HG03196 (cell line): ENCODE data around the gene ZPR1.
A peak's percentile ranks its signal among the peaks of the same experiment; 100 is the strongest.

ENCODE experiments used
- ATAC-seq: cut with Tn5 transposase; IDR thresholded peaks from one replicate; pipeline ENCODE4 v1.9.1; 2021; ENCODE audit not compliant: unreplicated experiment

Gene ZPR1

DNA sequence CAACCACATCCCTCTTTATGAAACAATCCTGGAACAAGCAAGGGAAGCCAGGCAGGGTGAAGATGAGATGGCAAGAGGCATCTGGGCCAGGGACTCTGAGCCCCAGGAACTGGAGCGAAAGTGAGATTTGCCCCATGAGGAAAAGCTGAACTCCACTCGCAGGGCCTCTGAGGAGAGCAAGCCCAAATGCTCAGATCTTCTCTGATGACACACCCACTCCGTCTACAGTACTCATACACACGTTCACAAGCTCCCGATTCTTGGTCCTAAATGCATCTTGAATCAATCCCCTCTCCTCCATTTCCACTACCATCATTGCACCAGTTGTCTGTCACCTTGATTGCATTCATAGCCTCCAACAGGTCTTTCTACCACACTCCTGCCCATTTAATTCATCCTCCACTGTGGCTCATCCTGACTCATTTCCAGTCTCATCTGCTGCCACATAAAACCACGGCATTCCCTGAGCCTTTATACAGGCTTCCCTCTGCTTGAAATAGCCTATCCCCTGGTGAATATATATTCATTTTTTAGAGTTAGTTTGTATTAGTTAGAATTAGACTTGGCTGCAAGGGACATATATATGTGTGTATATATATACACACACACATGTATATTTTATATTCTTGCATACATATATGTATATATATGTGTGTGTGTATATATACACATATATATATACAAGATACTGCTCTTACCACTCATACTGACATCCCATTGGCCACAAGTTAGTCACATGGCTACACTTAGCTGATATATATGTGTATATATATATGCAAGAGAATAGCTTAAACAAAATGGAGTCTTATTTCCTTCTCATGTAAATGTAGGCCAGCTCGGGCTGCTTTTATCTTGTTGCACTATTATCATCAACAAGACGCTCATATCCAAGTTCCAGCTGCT lies 5.3 kb upstream of the ZPR1 start:
- ATAC-seq: no peak

DNA sequence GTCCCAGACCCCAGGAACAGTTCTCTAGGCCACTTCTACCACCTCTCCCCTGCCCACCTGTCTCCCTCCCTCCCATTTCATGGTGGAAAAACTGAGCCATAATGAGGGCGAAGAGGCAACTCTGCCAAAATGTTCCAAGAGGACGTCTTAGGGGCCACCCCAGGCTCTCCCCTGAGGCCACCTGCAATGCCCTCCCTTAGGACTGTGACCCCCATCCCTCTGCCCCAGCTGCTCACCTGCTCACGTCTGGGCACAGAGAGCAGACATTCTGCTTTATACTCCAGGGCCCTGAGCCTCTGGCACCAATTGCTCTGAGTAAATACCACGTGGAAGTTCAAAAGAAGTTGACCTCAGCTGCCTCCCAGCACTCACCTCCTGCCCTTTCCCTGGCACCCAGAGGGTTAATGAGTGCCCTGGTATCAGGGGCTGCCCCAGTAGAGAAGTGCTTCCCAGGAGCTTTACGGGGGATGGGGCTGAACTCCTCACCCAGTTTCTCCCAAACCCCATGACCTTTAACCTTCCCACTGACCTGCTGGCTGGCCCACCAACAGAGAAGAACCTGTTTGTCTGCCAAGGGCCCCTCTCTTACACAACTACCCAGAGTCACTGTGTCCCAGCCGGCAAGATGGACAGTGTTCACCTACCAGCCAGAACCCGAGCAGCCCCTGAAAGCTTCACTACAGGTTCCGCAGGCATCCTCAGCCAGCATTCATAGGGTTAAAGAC lies 4.5 kb upstream of the ZPR1 start:
- ATAC-seq: no peak

DNA sequence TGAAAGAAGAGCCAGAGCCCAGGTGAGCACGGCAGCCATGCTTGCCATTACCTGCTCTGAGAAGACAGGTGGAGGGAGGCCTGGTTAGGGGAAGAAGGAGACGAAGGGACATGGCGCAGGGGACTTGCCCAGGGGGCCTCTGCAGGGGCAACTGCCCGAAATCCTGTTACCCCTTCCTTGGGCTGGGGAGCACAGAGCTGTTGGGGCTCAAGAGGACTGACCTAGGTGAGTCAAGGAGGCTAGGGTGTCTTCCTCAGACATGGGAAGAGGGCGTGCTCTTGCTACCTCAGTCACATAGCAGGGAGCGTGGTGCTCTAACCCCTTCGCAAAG lies 4.0 kb upstream of the ZPR1 start, which contains the start of gene APOA5:
TSS of gene APOA5 (minus strand) at position 67 of the 331 bp plus-strand sequence. CDS start at position 48, 19 bp downstream.
- ATAC-seq: no peak

DNA sequence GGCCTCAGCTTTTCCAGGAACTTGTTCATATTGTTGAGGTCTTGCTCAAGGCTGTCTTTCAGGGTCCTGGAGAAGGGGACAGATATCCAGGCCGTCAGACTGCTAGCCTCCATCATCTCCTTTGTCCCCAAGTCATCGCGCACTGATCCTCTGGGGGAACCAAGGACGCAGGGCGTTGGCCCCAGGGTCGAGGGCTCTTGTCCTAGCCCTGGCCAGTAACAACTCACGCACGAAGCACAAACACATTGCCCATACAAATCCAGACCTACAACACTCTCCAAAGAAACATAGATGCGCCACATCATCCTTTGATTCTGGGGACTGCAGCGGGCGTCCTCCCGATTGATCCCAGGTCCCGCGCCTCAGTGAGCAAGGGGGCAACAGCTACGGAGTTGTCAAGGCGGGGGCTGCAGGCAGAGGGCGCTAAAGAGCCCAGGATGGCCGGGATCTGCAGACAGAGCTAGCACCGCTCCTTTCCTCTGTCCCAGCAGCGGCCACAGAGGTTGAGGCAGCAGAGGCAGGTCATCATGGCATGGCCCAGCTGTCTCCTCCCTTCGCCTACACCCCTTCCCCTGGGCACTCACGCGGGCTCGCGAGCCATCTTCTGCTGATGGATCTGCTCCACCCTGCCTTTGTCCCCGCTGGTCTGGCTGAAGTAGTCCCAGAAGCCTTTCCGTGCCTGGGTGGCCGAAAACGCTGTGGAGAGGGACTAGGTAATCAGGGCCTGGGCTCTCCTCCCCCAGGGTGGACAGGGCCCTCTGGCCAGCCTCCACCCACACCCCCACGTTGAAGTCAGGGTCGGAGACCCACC lies 3.4 kb upstream of the ZPR1 start:
- no peak for ATAC-seq

DNA sequence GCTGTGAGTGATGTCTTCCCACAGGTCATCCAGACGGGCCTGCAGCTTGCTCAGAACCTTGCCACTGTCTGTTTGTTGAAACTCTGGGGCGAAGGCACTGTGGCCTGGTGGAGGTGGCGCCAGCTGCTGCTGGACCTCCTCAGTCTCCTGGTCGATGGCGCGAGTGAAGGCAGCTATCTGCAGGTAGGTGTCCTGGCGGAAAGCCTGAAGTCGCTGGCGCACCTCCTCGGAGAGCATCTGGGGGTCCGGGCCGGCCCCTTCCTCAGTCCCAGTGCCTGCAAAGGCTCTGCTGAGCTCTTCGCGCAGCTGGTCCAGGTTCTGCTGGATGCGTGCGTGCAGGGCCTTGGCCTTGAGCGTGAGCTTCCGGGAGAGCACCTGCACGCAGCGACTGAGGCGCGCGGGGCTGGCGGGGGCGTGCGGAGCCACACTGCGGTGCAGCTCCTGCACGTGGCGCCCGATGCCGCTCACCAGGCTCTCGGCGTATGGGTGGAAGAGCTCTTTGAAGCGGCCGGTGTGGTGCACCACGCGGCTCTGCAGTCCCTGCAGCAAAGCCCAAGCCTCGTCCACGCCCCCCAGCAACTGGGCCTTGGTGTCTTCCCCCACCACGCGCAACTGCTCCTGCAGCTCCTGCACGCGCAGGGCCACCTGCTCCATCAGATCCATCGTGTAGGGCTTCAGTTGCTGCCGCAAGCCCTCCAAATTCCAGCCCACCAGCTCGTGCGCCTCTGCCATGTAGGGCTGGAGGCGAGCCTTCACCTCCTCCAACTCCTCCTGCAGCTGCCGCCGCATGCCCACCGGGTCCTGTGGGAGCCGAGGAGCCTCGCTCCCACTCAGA lies 2.6 kb upstream of the ZPR1 start:
- ATAC-seq: no peak

DNA sequence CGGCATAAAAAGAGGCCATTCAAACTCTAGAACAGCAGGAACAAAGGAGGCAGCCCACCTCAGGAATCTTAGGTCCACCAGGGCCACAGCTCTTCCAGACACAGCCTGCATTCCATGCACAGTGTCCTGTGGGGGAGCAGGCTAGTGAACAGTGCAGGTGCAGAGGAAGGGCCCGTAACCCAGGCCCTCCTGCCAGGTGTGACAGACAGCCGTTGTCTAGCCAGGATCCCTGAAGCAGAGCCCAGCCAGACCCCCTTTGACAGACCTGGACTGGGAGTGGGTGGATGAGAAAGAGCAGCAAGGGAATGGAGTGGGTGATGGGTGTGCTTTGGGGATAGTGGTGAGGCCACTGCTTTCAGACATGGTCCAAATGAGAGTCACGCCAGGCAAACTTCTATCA lies 1.2 kb upstream of the ZPR1 start:
- ATAC-seq: no peak

DNA sequence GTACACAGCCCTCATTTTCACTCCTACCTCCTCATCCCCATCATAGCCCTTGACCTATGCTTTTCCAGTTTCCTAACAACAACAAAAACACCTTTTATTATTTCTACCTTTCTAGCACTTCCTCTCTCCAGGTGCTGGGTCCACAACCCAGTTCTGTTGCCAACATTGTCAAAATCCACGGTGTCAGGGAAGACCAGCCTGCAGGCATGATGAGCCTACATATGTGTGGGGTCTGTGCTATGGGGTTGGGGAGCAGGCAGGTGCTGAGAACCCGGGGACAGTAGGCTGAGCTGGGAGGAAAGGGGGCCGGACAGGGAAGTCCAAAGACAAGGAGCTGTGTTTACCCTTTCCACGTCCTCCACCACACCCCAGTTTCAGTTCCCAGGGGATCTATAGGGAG lies 711 bp upstream of the ZPR1 start:
- no peak for ATAC-seq

DNA sequence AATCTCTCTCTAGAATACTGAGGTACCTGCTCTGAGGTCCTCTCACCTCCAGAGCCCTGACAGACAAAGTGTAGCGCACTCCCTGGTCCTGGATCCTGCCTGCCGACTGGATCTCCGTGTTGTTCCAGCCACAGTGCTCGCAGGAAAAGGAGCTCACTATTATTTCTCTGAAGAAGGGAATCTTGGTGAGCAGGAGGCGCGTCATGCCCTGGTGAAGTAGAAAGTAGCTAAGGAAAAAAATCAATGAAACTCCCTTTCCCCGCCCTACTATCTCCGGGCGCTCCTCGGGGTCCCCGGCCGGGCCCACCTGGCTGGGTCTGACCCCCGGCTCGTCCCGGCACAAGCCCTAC lies 412 bp downstream of the ZPR1 start:
- no peak for ATAC-seq

DNA sequence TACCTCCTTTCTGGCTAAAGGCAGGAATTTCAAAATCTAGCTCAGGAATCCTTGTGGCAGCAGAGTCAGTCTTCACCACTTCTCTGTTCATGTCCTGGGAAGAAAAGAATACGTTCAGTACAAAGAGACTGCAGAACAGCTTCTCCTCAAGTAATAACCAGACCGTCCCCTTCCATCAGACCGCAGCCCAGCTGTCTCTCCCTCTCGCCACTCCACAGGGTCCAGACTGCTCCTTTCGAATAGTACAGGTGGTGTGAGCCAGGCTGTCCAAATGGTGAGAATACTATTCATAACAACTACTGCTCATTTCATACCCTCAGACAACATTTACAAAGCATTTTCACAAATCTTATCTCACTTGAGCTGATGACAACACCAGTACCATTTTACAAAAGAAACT lies 857 bp downstream of the ZPR1 start:
- ATAC-seq: no peak

DNA sequence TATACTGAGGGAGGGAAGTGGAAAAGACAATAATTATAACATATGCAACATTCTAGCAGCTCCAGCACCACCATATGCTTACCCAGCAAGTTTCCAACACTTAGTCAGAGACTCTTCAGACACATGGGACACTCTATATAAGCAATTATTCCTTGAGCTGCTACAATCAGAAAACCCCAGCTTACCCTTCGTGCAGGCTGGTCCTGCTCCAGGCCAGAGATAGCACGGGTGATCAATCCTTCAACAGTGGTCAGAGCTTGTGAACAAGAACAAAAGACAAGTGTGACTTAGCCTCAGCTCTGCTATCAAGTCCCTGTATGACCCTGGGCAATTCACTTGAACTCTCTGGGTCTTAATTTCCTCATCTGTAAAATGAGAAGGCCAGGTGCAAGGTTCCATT lies 1.5 kb downstream of the ZPR1 start:
- no peak for ATAC-seq

DNA sequence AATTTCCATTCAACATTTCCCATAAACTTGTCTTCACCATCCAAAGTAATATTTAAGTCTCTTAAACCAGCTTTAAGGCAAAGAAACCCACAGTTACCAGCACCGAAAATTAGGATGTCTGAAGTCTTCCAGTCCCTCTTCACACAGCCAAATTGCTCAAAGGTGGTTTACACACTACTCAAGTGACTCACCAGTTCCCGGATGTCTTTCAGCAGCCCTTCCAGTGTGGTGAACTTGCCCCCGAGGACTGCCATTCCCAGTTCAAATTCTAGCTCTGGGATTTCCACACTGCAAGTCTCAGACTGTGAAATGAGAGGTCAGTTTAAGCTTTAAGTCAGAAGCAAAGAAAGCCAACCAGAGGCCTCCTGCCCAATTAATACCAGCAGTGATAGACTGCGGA lies 5.1 kb downstream of the ZPR1 start:
- no peak for ATAC-seq

DNA sequence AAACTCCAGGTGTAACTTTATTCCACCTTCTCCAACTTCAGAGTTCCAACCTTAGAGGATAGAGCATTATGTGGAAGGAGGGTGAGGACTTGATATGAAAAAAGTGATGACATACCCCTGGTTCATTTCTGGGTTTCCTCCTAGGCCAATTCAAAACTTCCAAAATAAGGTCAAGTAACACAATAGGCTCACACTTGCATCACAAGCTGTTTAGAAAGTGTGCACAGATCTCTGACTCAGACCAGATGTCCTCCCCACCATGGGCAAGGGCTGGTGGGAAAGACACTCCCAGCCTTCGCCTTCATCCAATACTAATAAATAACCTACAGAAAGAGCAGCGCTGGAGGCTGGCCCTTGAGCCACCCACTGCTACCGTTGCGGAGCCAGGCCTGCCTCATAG lies 9.3 kb downstream of the ZPR1 start:
- ATAC-seq: no peak

DNA sequence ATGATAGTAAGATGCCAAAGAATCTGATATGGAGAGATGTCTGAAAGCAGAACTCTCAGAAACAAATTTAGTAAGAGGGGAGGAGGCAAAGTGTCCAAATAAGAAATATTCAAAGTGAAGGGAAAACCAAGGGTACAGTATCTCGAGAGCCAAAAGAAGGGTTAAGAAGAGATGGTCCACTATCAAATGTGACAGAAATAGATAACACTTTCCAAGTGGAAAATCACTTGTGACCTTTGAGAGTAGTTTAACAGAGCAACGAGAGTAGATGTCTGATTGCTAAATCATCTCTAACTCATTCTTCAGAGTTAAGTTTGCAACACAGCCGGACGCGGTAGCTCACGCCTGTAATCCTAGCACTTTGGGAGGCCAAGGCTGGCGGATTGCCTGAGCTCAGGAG lies 10.8 kb downstream of the ZPR1 start:
- no peak for ATAC-seq

DNA sequence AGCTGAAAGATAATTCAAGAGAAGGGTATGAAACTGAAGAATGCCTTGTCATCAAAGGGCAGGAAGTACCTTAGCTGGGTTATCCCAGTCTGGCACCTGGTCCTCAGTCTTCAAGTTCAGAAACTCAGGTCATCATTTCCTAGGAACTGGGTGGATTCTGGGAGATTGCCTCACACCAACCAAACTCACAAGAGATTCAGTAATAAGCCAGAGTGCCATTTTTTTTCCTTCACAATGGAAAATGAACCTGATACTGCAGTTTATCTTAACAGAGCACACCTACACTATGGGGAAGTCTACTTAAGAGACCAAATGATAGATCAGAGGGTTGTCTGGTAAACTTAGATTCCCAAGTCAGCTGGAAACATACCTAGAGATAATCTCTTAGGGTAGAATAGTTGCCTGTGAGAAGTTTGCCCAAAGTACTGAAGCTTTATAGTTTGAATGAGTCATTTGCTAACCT lies 11.3 kb downstream of the ZPR1 start:
- no peak for ATAC-seq

DNA sequence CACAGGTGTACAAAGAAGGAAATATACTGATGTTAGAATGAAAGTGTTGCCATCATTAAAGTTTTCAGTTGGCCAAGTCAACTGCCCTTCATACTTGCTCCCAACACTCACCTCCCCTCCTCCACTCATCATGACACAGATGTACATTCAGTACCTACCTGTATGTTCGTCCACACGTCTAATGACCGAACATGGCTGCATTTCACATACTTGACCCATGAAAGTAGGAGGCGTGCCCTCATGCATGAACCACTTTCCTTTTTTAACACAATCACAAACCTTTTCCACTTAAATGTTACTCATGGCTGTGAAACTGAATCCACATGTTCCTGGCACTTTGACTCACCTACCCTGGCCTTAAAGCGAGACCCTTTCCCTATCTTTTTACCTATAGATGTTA lies 11.8 kb downstream of the ZPR1 start:
- ATAC-seq: no peak

DNA sequence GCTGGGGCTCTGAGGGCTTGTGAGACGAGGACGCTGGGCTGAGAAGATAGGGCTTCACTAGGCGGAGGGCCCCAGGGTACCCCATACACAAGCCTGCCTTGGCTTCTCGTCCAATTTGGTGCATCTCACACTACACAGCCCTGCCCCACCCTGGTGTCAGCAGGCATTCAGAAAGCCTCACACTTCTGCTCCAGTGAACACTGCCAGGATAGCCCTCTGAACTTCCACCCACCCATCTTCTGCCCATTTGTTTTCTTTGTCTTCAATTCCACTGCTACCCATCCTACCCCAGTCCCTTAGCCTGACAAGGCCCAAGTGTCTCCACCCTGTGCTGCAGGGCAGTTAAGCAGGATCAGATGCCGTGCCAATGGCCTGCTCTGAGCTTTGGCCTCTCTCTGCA lies 13.2 kb downstream of the ZPR1 start:
- ATAC-seq: no peak

DNA sequence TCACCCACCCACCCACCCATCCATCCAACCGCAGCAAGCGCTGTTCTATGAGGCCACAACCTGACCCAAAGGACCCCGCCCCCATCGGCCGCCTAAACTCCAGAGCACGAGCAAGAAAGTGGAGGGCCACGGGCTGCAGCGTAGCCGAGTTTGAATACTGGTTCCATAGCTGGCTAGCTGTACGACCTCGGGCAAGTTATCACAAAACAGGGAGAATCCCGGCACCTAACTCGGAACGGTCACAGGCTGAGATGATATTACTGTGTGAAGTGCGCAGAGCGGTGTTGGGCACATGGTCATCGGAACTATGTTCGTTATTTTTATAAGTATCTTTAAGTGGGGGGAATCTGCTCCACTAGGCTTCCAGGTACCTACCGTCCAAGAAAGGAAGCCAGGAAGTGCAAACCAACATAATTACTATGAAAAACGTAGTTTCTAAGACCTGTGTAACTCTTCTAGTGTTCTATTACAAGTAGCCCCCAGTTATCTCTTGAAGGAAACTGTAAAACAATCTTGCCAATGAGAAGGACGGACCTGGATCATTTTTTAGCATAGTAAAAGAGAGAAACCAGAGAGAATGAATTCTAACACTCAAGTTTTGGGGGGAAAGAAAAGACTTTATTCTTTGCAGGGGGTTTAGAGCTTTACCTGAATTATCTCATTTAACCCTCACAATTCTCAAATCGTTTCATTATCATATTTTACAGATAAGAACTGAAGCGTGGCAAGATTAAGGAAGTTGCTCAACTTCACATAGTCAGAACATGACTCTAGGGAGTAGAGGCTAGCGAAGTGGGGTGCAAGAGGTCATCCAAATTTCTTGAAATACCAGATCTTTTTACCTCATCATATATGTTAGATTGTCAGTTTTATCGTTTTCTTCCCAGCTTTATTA lies 14.4 kb downstream of the ZPR1 start:
- ATAC-seq: peak; percentile 32

DNA sequence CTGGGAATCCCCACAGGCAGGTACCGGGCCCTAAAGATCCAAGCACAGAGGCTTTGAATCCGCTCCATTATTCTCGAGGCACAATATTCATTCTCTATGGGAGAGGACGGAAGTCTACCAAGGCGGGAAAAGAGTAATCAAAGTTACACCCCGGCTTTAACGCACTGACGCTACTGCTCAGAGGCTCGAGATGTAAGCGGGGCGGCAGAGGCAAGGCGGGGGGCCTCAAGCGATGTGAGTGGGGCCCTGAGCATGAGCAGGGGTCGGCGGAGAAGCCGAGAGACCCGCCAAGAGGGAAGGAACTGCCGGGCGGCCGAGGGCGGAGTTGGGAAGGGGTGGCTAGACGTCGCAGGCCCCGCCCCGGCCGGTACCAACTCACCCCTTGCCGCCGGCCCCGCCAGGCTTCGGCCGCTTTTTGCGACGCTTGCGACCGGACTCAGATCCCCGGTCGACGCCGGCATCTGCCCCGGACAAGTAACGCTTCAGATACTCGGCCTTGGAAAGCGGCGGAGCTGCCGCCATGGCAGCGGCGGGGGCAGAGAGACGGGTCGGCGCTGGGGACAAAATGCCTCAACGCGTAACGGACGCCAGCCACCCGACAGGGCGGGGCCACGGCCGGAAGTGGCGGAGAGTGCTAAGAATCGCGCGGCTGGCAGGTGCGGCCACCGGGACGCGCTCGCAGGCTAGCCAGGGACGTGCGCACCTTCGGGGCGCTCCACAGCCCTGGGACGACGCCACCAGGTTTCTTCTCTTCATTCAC lies 15.2 kb downstream of the ZPR1 start, which contains the start of gene BUD13:
TSS of gene BUD13 (minus strand) at position 545 of the 760 bp plus-strand sequence. CDS start at position 522, 23 bp downstream.
- ATAC-seq: peak; percentile 72

DNA sequence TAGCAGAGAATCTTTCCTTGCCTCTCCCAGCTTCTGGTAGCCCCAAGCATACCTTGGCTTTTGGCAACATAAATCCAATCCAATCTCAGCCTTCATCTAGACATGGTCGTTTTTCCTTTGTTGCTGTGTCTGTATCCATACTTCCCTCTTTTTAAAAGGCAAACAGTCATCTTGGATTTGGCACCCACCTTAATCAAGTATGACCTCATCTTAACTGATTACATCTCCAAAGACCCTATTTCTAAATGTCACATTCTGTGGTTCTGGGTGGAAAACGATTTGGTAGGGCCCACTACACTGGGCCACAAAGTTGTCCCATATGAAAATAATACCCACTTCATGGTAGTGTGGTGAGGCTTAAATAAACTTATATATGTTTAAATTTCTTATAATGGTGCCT lies 15.9 kb downstream of the ZPR1 start:
- no peak for ATAC-seq
